SU-DHL-6 (cell line): ENCODE data around the gene AGXT2.

Experiments used
- H2AFZ ChIP-seq: fragments of 200-600 bp; sonication (generic); 2 replicates; pipeline ENCODE4 v1.6.1; 2014; ENCODE audit warnings: low read depth, mild to moderate bottlenecking, moderate library complexity, mixed read lengths, antibody characterized with exemption, low read length; ENCODE audit not compliant: severe bottlenecking
- H3F3A ChIP-seq: fragments of 200-600 bp; shearing (Covaris generic); 2 replicates; pipeline ENCODE4 v1.6.0; 2016; ENCODE audit warnings: antibody characterized with exemption, mild to moderate bottlenecking; ENCODE audit not compliant: insufficient read depth
- H3K27ac ChIP-seq: fragments of 200-600 bp; sonication (generic); 2 replicates; pipeline ENCODE4 v1.5.1; 2016; ENCODE audit warnings: low read depth, mild to moderate bottlenecking, low read length, moderate library complexity, mixed read lengths
- H3K27me3 ChIP-seq: fragments of 200-600 bp; sonication (generic), shearing (Covaris generic); 2 replicates; pipeline ENCODE4 v1.6.0; 2014; ENCODE audit warnings: mild to moderate bottlenecking, low read length
- H3K36me3 ChIP-seq: fragments of 200-600 bp; sonication (generic); 2 replicates; pipeline ENCODE4 v1.6.1; 2014; ENCODE audit warnings: mild to moderate bottlenecking, low read length, mixed read lengths
- H3K4me2 ChIP-seq: fragments of 300-600, 200-600 bp; shearing (Covaris generic), sonication (generic); 2 replicates; pipeline ENCODE4 v1.6.0; 2014; ENCODE audit warnings: low read length, low read depth, mild to moderate bottlenecking; ENCODE audit not compliant: poor library complexity, severe bottlenecking
- H3K4me3 ChIP-seq: fragments of 200-600 bp; sonication (generic); 2 replicates; pipeline ENCODE4 v1.5.1; 2014; ENCODE audit warnings: antibody characterized with exemption, low read length, mild to moderate bottlenecking, mixed read lengths; ENCODE audit not compliant: insufficient read depth, poor library complexity, severe bottlenecking
- H3K79me2 ChIP-seq: fragments of 200-600 bp; sonication (generic); 2 replicates; pipeline ENCODE4 v1.6.1; 2014; ENCODE audit warnings: mild to moderate bottlenecking, low read length, moderate library complexity; ENCODE audit not compliant: insufficient read depth
- H3K9ac ChIP-seq: fragments of 200-600 bp; sonication (generic); 2 replicates; pipeline ENCODE4 v1.7.0; 2014; ENCODE audit warnings: mild to moderate bottlenecking, low read length
- H3K9me2 ChIP-seq: fragments of 200-600 bp; sonication (generic); replicated peaks from 2 replicates; pipeline ENCODE4 v1.6.1; 2014; ENCODE audit warnings: low read length; ENCODE audit not compliant: insufficient read depth
- H3K9me3 ChIP-seq: fragments of 200-600 bp; sonication (generic); 2 replicates; pipeline ENCODE4 v1.6.1; 2014; ENCODE audit warnings: low read length, mixed read lengths; ENCODE audit not compliant: insufficient read depth
- H4K20me1 ChIP-seq: fragments of 200-600 bp; sonication (generic); 2 replicates; pipeline ENCODE4 v1.6.1; 2014; ENCODE audit warnings: low read depth, mild to moderate bottlenecking, antibody characterized with exemption, low read length, moderate library complexity, mixed read lengths
- EZH2phosphoT487 ChIP-seq: fragments of 200-600 bp; sonication (generic), shearing (Covaris generic); conservative IDR thresholded peaks from 2 replicates; pipeline ENCODE4 v1.6.1; 2018; ENCODE audit warnings: mild to moderate bottlenecking, antibody characterized with exemption, low read length, moderate library complexity, mixed read lengths
- TF ChIP-seq, protein P1 (sequence below): fragments of 200-600 bp; sonication (generic); IDR thresholded peaks from one replicate; pipeline ENCODE4 v1.5.1; 2017; ENCODE audit warnings: antibody characterized with exemption, mild to moderate bottlenecking, low read length, moderate library complexity; ENCODE audit not compliant: insufficient read depth, poor library complexity, severe bottlenecking

Gene AGXT2

DNA sequence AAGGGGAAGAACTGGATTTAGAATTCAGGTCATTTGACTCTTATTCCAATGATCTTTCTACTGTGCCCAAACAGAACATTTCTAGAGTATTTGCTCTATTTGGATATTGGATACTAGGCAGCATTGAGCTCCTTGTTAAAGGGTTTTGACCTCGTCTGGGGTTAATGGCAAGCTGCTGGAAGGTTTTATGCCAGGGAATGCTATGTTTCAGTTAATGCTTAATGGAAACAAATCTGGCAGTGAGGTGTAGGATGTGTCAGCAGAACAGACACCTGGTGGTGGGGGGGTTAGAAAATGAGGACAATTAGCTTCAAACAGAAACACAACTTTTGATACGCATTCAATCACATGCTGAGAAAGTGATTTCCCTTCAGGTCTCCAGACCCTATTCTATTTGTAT lies 51.5 kb downstream of the AGXT2 start:
- Histone ChIP-seq H3K27ac (no peak overlapping the region), H3K4me2 (no peak overlapping the region), H3K9me2 (no peaks in the 10 kb centered on the region), H3F3A (no peaks in the 10 kb centered on the region), H3K27me3 (no peaks in the 10 kb centered on the region), H2AFZ (no peak overlapping the region), H4K20me1 (no peaks in the 10 kb centered on the region), H3K36me3 (no peaks in the 10 kb centered on the region), H3K9me3 (no peaks in the 10 kb centered on the region), H3K9ac (no peak overlapping the region), H3K4me3 (no peak overlapping the region), H3K79me2 (no peaks in the 10 kb centered on the region)
- TF ChIP-seq, protein P1, sequence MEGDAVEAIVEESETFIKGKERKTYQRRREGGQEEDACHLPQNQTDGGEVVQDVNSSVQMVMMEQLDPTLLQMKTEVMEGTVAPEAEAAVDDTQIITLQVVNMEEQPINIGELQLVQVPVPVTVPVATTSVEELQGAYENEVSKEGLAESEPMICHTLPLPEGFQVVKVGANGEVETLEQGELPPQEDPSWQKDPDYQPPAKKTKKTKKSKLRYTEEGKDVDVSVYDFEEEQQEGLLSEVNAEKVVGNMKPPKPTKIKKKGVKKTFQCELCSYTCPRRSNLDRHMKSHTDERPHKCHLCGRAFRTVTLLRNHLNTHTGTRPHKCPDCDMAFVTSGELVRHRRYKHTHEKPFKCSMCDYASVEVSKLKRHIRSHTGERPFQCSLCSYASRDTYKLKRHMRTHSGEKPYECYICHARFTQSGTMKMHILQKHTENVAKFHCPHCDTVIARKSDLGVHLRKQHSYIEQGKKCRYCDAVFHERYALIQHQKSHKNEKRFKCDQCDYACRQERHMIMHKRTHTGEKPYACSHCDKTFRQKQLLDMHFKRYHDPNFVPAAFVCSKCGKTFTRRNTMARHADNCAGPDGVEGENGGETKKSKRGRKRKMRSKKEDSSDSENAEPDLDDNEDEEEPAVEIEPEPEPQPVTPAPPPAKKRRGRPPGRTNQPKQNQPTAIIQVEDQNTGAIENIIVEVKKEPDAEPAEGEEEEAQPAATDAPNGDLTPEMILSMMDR: no peak
- TF ChIP-seq EZH2phosphoT487: no peak

DNA sequence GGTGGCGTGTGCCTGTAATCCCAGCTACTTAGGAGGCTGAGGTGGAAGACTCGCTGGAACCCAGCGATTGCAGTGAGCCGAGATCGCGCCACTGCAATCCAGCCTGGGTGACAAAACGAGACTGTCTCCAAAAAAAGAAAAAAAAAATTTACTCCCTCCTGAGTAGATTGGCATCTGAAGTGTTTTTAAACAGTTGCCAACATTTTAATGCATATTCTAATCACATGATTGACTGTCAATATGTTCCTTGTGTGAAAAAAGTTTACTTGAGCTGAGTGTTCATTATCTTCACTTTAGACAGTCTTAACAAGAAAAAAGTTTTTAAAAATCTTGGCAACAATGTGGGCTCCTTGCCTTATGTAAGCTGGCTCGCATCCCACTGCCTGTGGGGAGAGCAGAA lies 53.8 kb downstream of the AGXT2 start:
- H4K20me1 ChIP-seq: no peaks in the 10 kb centered on the region

DNA sequence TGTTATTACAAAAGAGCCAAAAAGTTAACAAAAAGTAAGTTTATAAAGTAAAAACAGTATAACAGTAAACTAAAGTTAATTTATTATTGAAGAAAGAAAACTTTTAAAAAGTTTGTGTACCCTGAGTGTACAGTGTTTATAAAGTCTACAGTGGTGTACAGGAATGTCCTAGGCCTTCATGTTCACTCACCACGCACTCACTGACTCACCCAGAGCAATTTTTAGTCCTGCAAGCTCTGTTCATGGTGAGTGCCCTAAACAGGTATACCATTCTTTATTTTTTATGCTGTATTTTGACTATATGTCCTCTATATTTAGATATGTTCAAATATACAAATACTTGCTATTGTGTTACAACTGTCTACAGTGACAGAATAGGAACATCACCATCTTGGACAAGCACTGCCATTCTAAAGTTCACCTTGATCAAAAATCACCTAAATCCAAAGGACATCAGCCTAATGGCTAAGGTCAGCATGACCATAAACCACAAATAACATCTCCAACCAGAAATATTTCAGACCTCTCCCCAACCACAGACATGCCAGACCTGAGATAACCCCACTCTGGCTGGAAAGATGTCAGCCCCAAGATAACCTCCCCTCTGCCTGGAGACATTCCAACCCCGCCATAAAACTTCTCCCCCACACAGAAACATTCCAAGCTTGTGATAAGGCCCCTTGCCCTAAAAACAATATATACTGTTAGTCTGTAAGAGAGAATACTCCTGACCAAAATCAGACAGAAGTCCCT lies 56.1 kb downstream of the AGXT2 start:
- no peak overlapping the region for H2AFZ ChIP-seq
- no peaks in the 10 kb centered on the region for H3K9me2 ChIP-seq
- no peaks in the 10 kb centered on the region for H3K79me2 ChIP-seq
- H3K4me3 ChIP-seq: no peak overlapping the region
- 0 out of 2 replicates have a peak, but pooled peaks cover 4% of the 10 kb centered on the region for H3K9me3 ChIP-seq
- H3K4me2 ChIP-seq: no peak overlapping the region
- no peak overlapping the region for H3K27ac ChIP-seq
- no peaks in the 10 kb centered on the region for H4K20me1 ChIP-seq
- TF ChIP-seq, protein P1: no peak
- no peak for TF ChIP-seq EZH2phosphoT487
- H3K27me3 ChIP-seq: no peaks in the 10 kb centered on the region
- no peaks in the 10 kb centered on the region for H3F3A ChIP-seq
- no peaks in the 10 kb centered on the region for H3K36me3 ChIP-seq
- no peak overlapping the region for H3K9ac ChIP-seq

More for the DNA sequence above, 53.8 kb downstream of the AGXT2 start:
- Histone ChIP-seq H2AFZ (no peak overlapping the region), H3K79me2 (no peaks in the 10 kb centered on the region), H3K4me3 (no peak overlapping the region), H3K27ac (no peak overlapping the region), H3K9me3 (no peaks in the 10 kb centered on the region), H3K36me3 (no peaks in the 10 kb centered on the region), H3K9me2 (no peaks in the 10 kb centered on the region), H3K4me2 (no peak overlapping the region), H3K9ac (no peak overlapping the region), H3K27me3 (no peaks in the 10 kb centered on the region), H3F3A (no peaks in the 10 kb centered on the region)
- TF ChIP-seq EZH2phosphoT487: no peak
- TF ChIP-seq, protein P1: no peak
